Sigmoid colon (tissue), 4 donors: ENCODE results near the gene OR56A1.

ENCODE experiments used
- CTCF ChIP-seq, 4 experiments: fragments of 450-650 bp in 3 of 4; fragments of 200-600 bp in 1 of 4; IDR thresholded peaks; one replicate each; pipeline ENCODE4 v1.5.1; 2016 to 2019; ENCODE audit warnings: antibody characterized with exemption in 4 of 4, mild to moderate bottlenecking in 3 of 4, moderate library complexity in 2 of 4
- EP300 ChIP-seq, 4 donors: sonication (generic); formaldehyde crosslinking; IDR thresholded peaks; one replicate each; pipeline ENCODE4 v1.6.1; 2017; ENCODE audit warnings: antibody characterized with exemption in 4 of 4
- POLR2A ChIP-seq, 2 donors: fragments of 450-650 bp; IDR thresholded peaks; one replicate each; pipeline ENCODE4 v1.6.1; 2016; ENCODE audit warnings: antibody characterized with exemption in 2 of 2, mild to moderate bottlenecking in 2 of 2, moderate library complexity in 2 of 2

- no peak for TF ChIP-seq CTCF (IDR thresholded peaks at IDR 0.05)
- TF ChIP-seq POLR2A (IDR thresholded peaks at IDR 0.05): no peak
- TF ChIP-seq EP300 (IDR thresholded peaks at IDR 0.05): no peak
These were observed 23.7 kb downstream of the OR56A1 start, which contains the start of gene OR56A4 for GRCh38 chr11:6006846-6007245.
